Fibroblast of skin of left quadriceps (primary cell): ENCODE results near the gene APLF.
"Not testable (repeated sequence)": the region's sequence is repeated elsewhere in the genome, so short reads cannot be mapped to it uniquely, and the experiment has no call there.

Source experiments
- DNase-seq, 2 experiments: peaks; one replicate each; pipeline ENCODE4 v3.0.0-alpha.2; 2013; ENCODE audit warnings: low read depth in 2 of 2

Gene APLF

DNA sequence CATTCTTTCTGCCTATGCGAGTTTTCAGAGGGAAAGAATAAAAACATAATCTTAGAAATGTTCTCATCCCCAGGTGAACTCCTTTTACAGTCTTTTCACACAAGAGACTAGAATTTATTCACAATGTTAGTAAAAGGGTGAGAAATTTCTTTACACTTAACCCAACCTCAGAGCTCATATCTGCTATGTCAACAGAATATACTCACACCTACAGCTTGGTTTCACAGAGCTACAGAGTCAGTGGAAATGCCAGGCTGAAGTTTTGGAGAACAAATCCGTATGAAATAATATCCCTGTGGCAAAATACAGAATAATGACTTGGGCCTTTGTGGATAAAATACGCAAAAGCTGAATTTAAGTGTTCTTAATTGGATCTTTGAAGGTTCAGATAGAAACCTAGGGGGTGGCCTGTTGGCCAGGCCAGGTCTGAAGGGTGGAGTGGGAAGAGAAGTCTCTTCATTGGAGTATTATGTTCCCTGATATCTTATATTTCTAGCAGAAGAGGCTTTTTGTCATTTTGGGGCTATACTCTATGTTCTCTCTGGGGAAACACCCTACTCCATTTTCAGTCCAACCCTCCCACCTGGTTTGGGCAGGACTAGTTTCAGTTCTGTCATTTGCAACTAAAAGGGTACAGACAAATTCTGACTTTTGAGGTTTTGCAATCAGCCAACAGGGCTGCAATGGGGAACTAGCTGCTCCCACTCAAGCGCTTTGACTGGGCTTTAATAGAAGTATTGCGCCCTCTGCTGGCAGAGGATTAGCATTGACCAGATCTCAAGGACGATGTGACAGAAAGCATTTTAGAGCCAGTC lies 26.0 kb upstream of the APLF start:
- peak; percentile 72 to 74 for DNase-seq

DNA sequence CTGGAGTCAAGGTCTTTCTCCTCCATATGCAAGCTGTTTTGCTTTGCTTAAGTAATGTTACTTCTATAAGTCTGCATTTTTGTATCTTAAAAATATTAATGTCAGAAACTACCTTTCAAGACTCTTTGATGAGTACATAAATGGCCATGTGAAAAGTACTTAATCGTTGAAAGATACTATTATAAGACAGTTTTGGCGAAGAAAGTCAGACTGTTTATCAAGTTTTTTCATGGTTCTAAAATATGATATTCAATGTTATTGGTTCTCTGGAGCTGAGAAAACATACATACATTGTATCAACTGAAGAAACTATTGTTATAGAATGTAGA lies 25.4 kb upstream of the APLF start:
- no peak for DNase-seq

DNA sequence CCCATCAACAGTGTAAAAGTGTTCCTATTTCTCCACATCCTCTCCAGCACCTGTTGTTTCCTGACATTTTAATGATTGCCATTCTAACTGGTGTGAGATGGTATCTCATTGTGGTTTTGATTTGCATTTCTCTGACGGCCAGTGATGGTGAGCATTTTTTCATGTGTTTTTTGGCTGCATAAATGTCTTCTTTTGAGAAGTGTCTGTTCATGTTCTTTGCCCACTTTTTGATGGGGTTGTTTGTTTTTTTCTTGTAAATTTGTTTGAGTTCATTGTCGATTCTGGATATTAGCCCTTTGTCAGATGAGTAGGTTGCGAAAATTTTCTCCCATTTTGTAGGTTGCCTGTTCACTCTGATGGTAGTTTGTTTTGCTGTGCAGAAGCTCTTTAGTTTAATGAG lies 21.0 kb upstream of the APLF start:
- not testable (repeated sequence) for DNase-seq

DNA sequence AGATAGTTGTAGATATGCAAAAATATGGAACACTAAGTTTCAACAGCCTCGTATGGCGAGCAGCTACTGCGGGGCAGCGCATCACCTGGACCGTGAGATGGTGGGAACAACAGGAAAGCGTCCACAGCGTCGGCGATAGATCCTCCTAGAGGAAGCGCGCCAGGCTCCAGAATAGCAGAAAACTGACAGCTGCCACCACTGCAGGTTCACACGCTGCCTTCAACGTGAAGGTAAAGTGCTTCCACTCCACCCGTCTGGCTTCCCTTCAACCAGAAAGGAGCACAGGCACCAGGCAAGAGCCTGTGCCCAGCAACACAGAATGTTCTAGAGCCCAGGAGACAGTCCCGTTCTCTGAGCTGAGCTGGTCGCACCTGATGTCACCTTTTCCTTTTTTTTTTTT lies 20.3 kb upstream of the APLF start:
- no peak for DNase-seq

DNA sequence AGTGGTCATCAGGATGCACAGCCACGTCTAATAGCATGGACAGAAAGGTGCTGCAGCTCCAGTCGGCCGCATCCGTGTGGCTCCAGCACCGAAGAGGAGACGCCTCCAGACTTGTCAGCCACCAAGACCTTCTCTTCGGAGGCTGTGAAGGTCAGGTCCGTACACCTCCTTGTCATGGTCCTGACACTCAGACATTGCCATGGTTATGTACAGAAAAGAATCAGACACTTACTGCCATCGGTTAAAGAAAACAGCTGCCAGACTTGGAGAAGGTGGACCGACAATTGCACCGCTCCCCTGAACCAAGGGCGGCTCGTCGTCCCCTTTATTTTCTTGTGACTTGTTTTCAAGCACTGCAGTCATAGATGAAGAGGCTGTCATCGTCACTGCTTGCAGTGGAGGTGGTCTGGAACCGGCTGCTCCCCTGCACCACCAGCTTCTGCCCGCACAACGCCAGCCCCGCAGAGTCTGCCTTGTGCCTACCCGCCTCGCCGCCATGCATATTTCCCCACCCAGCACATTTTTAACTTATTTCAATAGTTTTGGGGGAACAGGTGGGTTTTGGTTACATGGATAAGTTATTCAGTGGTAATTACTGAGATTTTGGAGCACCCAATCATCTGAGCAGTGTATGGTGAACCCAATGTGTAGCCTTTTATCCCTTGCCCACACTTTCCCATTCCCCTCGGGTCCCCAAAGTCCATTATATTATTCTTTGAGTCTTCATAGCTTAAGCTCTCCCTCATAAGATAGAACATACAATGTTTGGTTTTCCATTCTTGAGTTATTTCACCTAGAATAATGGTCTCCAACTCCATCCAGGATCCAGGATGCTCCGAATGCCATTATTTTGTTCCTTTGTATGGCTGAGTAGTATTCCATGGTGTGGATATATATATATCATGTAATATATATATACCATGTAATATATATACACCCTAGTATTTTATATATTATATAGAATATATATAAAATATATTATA lies 18.4 kb upstream of the APLF start:
- DNase-seq = no peak

DNA sequence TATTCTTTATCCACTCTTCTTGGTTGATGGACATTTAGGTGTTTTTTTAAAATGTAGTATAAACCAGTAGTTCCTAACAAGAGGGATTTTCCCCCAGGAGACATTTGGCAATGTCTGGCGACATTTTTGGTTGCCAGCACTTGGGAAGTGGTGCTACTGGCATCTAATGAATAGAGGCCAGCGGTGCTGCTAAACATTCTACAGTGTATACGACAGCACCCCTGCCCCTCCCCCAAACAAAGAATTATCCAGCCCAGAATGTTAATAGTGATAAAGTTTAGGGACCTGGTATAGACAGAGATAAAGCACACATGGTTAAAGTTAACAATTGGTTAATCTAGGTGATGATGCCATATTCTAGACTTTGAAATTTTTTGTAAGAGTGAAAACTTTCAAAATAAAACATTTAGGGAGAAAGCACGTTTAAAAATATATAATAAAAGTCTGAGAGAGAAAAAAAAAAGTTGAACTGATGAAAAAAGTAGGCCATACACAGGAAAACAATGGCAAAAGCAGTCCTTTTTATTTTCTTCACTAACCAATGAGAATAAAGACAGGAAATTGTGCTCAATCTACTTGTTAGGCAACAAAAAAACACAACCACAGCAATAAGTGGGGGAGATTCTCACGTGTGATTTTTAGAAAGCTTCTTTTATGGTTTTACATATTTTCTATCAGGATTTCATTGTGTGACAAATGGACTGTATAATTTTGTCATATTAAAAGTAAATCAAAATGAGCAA lies 15.1 kb upstream of the APLF start:
- no peak for DNase-seq

DNA sequence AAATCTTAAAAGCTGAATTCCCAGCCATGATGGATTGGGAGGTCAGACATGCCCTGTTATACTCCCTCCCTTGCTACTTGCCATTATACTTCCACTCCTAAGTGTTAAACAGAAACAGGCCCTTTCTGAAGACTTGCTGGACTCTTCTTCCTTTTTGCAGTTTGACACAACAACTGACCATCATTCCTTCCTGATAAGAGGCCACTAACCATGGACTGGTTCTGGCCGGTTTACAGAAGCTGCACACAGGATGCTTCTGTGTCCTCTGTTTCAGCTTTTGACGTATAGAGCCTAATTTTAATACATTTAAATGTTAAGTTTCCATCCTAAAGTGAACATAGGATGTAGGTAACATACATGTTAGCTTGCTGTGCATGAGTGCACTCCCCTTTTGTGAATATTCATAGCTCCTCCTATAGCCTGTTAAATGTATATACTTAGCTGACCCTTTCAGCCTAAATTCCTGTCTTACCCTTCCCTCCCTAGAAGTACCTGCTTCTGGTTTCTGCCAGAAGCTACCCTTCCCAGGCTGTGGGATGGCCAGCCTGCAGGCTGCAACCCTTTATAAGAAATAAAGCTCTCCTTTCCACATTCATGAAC lies 13.5 kb upstream of the APLF start:
- no peak for DNase-seq

DNA sequence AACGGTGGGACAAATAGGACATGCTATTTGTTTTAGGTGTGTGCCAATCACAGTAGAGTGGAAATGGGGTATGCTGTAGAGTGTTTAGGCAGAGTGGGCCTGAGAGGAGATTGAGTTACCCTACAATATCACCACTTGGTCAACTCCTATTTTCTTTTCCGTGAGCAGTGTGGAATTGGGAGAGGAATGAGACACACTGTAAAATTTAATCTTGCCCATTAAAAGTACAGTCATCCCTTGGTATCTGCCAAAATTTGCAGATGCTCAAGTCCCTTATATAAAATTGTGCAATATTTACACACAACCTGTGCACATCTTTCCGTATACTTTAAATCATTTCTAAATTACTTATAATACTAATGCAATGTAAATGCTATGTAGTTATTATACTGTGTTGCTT lies 12.7 kb upstream of the APLF start:
- no peak for DNase-seq

DNA sequence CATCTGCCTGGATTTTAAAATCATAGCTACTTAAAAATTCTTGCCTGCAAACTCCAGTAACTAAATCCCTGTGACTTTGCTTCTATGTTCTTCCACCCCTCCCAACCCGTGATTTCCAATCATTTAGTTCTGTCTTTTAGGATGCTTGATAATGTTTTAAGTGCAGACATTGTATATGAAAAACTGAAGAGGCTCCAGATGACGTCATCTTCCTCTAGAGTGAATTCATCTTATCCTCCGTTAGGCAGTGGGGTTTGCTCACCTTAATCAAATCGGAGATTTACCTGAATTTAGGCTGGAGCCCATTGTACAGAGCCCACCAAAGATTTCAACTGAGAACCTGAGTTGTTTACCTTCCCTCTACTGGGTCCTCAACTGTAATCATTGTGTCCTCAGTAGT lies 11.2 kb upstream of the APLF start:
- DNase-seq = no peak

DNA sequence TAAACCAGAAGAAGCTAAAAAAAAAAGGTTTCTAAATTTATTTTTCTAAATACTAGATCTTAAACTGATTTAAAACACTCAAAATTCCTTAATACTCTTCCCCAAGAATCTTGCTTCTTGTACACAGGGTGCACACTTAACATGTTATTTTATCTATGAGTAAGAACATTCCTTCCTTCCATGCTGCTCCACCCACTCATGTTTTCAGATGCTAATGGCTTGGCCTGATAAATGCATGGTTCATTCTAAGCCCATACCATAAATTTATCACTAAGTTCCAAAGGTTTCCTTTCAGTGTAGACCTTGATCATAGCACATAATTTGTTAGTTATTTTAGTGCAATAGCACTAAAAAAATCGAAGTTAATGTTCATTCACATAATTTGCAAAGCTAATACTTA lies 8.4 kb upstream of the APLF start:
- no peak for DNase-seq

DNA sequence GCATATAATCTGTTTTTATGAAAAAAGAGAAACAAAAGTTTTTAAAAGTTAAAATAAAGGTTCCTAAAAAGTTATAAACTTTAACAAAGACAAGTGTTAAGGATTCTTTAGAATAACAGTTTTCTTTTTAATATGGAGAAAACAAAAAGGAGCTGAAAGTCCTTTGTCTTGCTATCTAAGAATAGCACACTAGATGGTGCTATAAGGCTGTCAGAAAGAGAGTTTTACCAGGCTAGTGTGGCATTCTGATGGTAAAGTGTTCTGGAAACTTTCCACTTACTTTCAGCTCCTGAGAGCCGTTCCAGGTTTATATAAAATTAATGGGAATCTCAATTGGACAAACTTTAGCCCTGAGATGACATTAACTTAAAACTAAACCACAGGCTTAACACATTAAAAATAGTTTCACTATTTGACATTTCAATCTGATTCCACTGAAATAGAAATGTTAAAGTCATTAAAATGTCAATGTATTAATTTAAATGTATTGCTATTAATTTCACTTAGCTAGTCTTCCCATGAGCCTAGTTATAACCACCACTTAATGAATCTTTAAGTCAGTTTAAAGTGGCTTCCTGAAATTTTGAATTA lies 4.0 kb upstream of the APLF start:
- DNase-seq = peak; percentile 23 to 31

DNA sequence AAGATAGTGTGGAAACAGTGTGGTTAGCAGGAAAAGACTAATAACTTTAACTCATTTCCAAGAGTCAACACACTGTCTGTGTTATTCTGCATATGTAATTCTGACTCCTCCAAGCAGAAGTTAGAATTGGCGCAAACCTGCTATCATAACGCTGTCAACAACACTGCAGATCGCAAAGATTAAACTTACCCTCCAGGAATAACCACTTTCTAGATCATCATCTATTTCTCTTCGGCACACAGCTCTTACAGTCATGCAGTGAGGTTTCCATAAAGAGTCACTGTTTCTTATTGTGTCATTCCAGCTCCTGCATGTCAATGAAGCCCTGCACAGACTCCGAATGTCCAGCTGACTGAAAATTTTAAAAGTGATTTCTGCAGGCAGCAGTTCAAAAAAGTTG lies 2.7 kb upstream of the APLF start:
- no peak for DNase-seq

DNA sequence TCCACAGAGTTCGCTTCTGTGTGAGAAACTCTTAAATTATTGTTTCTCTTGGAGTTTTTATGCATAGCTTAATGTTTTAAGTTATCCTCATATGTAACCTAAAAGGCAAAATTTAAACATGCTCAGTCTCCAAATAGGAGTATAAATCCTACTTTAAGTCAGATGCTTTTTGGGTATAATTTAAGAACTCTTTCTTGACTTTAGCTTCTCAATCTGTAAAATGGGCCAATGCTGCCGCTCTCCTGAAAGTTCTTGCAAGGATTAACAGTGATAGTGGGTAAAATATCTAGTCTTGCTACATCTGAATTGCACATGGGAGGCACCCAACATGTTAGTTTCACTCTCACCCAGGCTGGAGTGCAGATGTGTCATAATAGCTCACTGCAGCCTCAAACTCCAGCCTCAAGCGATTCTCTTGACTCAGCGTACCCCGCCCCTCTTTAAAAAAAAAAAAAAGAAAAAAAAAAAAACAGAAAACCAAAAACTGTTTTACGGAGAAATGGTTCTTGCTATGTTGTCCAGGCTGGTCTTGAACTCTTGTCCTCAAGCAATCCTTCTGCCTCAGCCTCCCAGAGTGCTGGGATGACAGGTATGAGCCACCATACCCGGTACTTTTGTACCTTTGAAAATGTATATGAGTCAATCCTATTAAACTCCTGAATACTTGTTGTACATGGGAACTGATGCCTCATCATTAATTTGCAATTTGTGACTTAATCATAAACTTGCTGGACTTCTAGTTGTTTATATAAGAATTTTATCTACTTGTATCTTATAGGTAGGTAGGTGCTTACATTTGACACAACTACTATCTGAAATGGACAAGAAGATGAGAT lies 2.1 kb upstream of the APLF start:
- DNase-seq = no peak

DNA sequence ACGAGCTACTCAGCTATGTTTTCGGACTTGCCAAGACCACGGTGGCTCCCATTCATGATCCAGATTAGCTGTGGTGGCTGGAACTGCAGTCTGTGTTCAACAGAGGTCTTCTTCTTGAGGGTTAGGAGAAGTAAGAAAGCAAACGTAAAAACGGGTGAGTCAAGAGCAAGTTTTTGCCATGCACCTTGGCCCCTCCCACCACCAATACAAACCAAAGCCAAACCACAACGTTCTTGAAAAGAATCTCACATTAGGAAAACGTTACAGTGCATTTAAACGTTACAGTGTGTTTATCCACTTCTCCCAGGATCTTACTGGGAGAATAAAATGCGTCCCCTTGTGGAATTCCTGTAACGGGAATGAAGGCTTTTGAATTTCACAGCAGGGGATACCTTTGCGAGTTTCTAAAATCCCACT lies 1.0 kb upstream of the APLF start:
- DNase-seq = peak in 1 of 2 experiments; percentile 31

DNA sequence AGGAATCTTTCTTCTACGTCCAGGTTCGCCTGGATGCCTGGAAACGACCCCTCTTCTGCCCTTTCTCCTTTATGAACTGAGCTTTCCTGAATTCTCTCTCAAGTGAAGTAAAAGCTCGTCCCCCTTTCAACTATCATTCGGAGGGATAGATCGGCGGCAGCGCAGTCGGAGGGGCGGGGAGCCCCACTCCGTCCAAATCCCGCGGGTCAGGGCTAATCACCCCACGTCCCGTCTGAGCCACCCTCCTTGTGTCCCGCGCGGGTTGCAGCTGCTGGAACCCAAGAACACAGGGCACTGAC lies 658 bp upstream of the APLF start:
- no peak for DNase-seq

DNA sequence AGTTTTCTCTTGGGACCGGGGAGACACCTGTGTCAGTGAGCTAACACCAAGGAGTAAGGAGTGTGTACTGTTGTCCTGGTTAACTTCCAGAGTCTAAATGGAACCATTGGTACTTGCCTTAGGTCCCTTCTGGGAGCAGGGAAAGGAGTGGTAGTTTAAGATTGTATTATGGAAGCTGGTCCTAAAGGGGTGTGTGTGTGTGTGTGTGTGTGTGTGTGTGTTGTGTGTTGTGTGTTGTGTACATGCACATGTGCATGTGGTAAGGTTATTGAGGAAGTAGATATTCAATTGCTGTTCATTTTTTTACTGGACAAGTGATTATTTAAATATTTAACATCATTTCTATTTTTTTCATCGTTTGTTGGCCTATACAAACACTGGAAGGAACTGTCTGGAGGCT lies 1.4 kb downstream of the APLF start:
- no peak for DNase-seq

DNA sequence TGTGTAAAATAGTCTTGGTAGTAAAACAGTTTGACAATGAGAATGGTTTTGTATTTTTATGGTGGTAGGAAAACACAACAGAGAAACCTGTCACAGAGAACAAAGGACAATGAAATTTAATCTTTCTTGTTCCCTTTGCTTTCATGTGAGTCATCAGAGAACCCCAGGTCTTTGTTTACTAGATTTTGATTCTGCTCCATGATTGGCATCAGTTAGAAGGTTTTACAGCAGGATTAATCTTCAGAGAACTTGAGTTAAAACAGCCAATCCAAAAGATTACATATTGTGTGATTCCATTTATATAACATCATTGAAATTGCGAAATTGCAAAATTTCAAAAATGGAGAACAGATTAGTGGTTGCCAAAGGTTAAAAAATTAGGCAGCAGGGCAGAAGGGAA lies 2.5 kb downstream of the APLF start:
- no peak for DNase-seq

DNA sequence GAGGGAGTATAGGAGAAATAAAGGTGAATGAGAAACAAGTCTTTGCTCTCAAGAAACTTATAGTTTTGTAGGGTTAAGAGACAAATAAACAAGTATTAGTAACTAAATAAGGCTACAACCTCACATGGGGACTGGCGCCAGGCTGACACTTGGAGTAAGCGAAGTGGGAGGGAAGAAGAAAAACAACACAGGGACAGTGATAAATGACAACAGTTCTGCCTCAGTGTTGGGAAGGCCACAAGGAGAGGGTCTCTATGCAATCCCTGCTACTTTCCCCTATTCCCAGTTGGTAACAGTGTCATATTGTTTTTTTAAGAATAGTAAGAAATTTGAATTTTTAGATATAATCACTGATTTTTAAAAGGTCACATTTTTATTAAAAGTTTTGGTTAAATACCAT lies 4.0 kb downstream of the APLF start:
- no peak for DNase-seq

DNA sequence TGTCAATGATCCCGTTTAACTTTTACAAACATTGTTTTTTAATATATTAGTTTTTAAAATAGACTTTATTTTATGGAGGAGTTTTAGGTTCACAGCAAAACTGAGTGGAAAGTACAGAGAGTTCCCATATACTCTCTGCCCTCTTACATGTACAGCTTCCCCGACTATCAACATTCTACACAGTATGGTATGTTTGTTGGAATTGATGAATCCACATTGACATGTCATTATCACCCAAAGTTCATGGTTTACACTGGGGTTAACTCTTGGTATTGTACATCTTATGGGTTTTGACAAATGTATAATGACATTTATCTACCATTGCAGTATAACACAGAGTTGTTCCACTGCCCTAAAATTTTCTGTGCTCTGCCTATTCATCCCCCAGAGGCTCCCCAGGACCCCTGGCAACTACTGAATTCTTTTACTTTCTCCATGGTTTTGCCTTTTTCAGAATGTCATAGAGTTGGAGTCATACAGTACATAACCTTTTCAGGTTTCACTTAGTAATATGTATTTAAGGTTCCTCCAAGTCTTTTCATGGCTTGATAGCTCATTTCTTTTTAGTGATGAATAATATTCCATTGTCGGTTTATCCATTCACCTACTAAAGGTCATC lies 5.5 kb downstream of the APLF start:
- no peak for DNase-seq

DNA sequence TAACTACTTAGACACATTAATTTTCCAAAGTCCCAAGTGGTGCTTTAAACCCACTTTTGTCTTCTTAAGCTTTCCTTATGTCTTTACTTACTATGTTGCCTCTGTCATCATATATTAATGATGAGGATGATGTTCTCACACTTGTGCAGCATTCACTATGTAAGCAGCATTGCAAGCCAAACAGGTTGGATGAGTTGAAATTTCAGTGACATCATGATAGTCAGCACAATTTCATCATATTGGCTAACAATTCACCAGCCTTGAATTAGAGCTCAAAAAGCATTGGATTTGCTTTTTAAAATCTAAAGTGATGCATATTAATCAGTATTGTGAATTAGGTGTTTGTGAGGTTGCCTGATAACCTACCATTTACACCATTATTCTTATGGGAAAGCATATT lies 7.7 kb downstream of the APLF start:
- DNase-seq = no peak
